Panc1 (cell line): ENCODE data around the gene ENPP6. TPM values are rescaled to one million over a fixed set of nuclear protein-coding genes. Genes with fewer than 3 reads are reported as not detected.

Source experiments
- ATAC-seq: fragments of 200-7000 bp; cut with Tn5 transposase; 2 replicates; pipeline ENCODE4 v1.9.1; 2020; ENCODE audit warnings: mild to moderate bottlenecking, moderate library complexity
- BruUV-seq: library from RNA; stranded (reverse); fragments of 400-500 nt; replicated peaks from 2 replicates; lab custom pipeline; 2021; lab: Mats Ljungman, UMichigan
- CTCF ChIA-PET: fragments of 300-600 bp; sonication (Branson Sonifier 250); formaldehyde crosslinking; loops from one replicate; lab custom pipeline; 2022; ENCODE audit warnings: antibody characterized with exemption; lab: Charles Lee
- POLR2A ChIA-PET: fragments of 300-600 bp; sonication (Branson Sonifier 250); formaldehyde crosslinking; loops from one replicate; lab custom pipeline; 2022; ENCODE audit warnings: antibody characterized with exemption; lab: Charles Lee
- DNase-seq: peaks from one replicate; pipeline ENCODE4 v3.0.0-alpha.2; 2010; ENCODE audit warnings: low read depth, low spot score
- H3K27ac ChIP-seq: 2 replicates; pipeline ENCODE4 v1.5.1; 2011; ENCODE audit warnings: mild to moderate bottlenecking, low read length, inconsistent platforms
- H3K27me3 ChIP-seq: fragments of 200-500 bp; sonication (Bioruptor generic); 2 replicates; pipeline ENCODE4 v1.6.0; 2014; ENCODE audit warnings: low read length, inconsistent platforms; ENCODE audit not compliant: control insufficient read depth, insufficient read depth
- H3K36me3 ChIP-seq: fragments of 200-500 bp; sonication (Bioruptor generic); 2 replicates; pipeline ENCODE4 v1.5.1; 2014; ENCODE audit warnings: inconsistent platforms, mild to moderate bottlenecking, low read length, moderate library complexity; ENCODE audit not compliant: control insufficient read depth, insufficient read depth
- H3K4me1 ChIP-seq: 2 replicates; pipeline ENCODE4 v1.5.1; 2011; ENCODE audit warnings: inconsistent platforms, mild to moderate bottlenecking, low read length, moderate library complexity; ENCODE audit not compliant: control insufficient read depth, insufficient read depth
- H3K4me3 ChIP-seq, 2 experiments: 2 replicates each; pipeline ENCODE4 v1.5.1; 2011 to 2012; ENCODE audit warnings: low read depth in 2 of 2, low read length in 2 of 2, mild to moderate bottlenecking in 2 of 2, inconsistent platforms in 1 of 2, moderate library complexity in 1 of 2
- H3K9me3 ChIP-seq: fragments of 200-500 bp; sonication (Bioruptor generic); 2 replicates; pipeline ENCODE4 v1.5.1; 2014; ENCODE audit warnings: low read depth, mild to moderate bottlenecking, inconsistent platforms, low read length, moderate library complexity; ENCODE audit not compliant: control insufficient read depth, insufficient read depth
- POLR2AphosphoS5 ChIP-seq: IDR thresholded peaks from 2 replicates; pipeline ENCODE4 v1.6.1; 2012; ENCODE audit warnings: mild to moderate bottlenecking, low read depth, low read length, moderate library complexity
- REST ChIP-seq, 2 experiments: IDR thresholded peaks; 2 replicates each; pipeline ENCODE4 v1.6.1; 2011 to 2012; ENCODE audit warnings: low read depth in 2 of 2, control low read depth in 1 of 2, low read length in 1 of 2, mild to moderate bottlenecking in 1 of 2, moderate library complexity in 1 of 2; ENCODE audit not compliant: insufficient read depth in 1 of 2
- SIN3A ChIP-seq: IDR thresholded peaks from 2 replicates; pipeline ENCODE4 v1.6.1; 2012; ENCODE audit warnings: low read depth, mild to moderate bottlenecking, low read length, moderate library complexity, borderline replicate concordance; ENCODE audit not compliant: insufficient read depth
- TCF7L2 ChIP-seq: IDR thresholded peaks from 2 replicates; pipeline ENCODE4 v1.6.1; 2011; ENCODE audit warnings: mild to moderate bottlenecking, low read depth, low read length, inconsistent platforms
- in situ Hi-C: cut with HindIII; loops from 2 replicates; pipeline ENCODE4 v1.10.0; 2016; ENCODE audit warnings: low sequenced_read_pairs, low pct_unique_long_range_greater_than_20kb
- intact Hi-C: fragments of 100-400 bp; cut with micrococcal nuclease; formaldehyde crosslinking; loops from one replicate; pipeline ENCODE4 v1.10.0; 2022; ENCODE audit not compliant: unreplicated experiment
- total RNA-seq: library from RNA; stranded (reverse); gene quantifications from one replicate; pipeline ENCODE4 v1.2.1, GENCODE V29; 2021; ENCODE audit not compliant: unreplicated experiment
- TF ChIP-seq, protein P1 (sequence below): fragments of 450-650 bp; IDR thresholded peaks from 2 replicates; pipeline ENCODE4 v1.5.1; 2017; ENCODE audit warnings: mild to moderate bottlenecking

The ENPP6 gene
- total RNA-seq, 1 experiment from 2014 or later, result not detected

DNA sequence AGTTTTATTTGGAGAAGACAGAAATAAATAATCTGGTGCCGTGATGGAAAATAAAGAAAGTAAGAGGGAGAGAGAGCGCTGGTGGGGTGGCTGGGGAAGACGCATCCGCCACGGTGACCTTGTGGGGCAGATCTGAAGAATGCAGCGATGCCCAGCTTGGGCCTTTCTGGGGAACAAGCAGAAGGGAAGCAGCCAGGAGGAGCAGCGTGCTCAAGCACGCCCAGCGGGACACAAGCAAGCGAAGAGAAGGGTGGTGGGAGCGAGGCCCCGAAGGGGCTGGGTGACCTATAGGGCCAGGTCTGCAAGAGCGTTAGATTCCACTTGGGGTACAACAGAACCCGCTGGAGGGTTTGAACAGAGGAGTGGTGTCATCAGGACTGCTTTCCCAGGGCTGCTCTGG is 12.4 kb downstream of the ENPP6 start:
- Histone ChIP-seq H3K4me1 (no peaks in the 10 kb centered on the region), H3K36me3 (no peaks in the 10 kb centered on the region), H3K27ac (no peak overlapping the region), H3K9me3 (no peaks in the 10 kb centered on the region), H3K4me3 (no peak overlapping the region), H3K27me3 (no peaks in the 10 kb centered on the region)
- DNase-seq, result no peak
- intact Hi-C loops, result no loop called here
- in situ Hi-C loops, result no loop called here
- ChIA-PET CTCF (no interaction called here), POLR2A (no interaction called here)
- no TSS peak for BruUV-seq
- no peak for TF ChIP-seq SIN3A
- TF ChIP-seq, protein P1, sequence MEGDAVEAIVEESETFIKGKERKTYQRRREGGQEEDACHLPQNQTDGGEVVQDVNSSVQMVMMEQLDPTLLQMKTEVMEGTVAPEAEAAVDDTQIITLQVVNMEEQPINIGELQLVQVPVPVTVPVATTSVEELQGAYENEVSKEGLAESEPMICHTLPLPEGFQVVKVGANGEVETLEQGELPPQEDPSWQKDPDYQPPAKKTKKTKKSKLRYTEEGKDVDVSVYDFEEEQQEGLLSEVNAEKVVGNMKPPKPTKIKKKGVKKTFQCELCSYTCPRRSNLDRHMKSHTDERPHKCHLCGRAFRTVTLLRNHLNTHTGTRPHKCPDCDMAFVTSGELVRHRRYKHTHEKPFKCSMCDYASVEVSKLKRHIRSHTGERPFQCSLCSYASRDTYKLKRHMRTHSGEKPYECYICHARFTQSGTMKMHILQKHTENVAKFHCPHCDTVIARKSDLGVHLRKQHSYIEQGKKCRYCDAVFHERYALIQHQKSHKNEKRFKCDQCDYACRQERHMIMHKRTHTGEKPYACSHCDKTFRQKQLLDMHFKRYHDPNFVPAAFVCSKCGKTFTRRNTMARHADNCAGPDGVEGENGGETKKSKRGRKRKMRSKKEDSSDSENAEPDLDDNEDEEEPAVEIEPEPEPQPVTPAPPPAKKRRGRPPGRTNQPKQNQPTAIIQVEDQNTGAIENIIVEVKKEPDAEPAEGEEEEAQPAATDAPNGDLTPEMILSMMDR, result no peak
- TF ChIP-seq REST (IDR thresholded peaks at IDR 0.05; ENCODE audit: insufficient read depth in 1 of 2, low read depth in 2 of 2, low read length in 1 of 2), result no peak
- no peak for ATAC-seq

- H3K4me1 ChIP-seq, result no peaks in the 10 kb centered on the region
- TF ChIP-seq POLR2AphosphoS5 (no peak), TCF7L2 (no peak), REST (IDR thresholded peaks at IDR 0.05; ENCODE audit: insufficient read depth in 1 of 2, low read depth in 2 of 2, low read length in 1 of 2) (no peak), SIN3A (no peak)
- TF ChIP-seq, protein P1, result no peak
- in situ Hi-C loops, result no loop called here
- ChIA-PET CTCF (no interaction called here), POLR2A (interaction anchor here (0.6 kb wide), 1 partner anchor 19 kb away, joined by 8 read pairs; no protein-coding TSS in a partner anchor)
- H3K27me3 ChIP-seq, result no peaks in the 10 kb centered on the region
- ATAC-seq (no peak), DNase-seq (no peak)
- intact Hi-C loops, result no loop called here
- H3K9me3 ChIP-seq, result no peaks in the 10 kb centered on the region
- H3K27ac ChIP-seq, result no peak overlapping the region
- no peaks in the 10 kb centered on the region for H3K36me3 ChIP-seq
- BruUV-seq, result no TSS peak
- no peak overlapping the region for H3K4me3 ChIP-seq
These were observed 14.4 kb downstream of the ENPP6 start for GRCh38 chr4:184203300-184203699.
